Neural cell (in vitro differentiated cells): ENCODE results near the gene BORCS5. TPM values are rescaled to one million over a fixed set of nuclear protein-coding genes. Genes with fewer than 3 reads are reported as not detected.

ENCODE experiments used
- H2AFZ ChIP-seq: fragments of 200-600, 300-800 bp; sonication (generic), shearing (Covaris generic); 2 replicates; pipeline ENCODE4 v1.6.0; 2014; ENCODE audit warnings: low read depth, mild to moderate bottlenecking, antibody characterized with exemption, low read length, moderate library complexity
- H3F3A ChIP-seq: fragments of 200-600 bp; shearing (Covaris generic); 2 replicates; pipeline ENCODE4 v1.6.1; 2016; ENCODE audit warnings: mild to moderate bottlenecking, moderate library complexity, mixed read lengths, antibody characterized with exemption, low read length; ENCODE audit not compliant: insufficient read depth, poor library complexity, severe bottlenecking
- H3K27ac ChIP-seq: fragments of 200-600, 300-800 bp; sonication (generic), shearing (Covaris generic); 2 replicates; pipeline ENCODE4 v1.5.1; 2014; ENCODE audit warnings: mild to moderate bottlenecking, low read length, moderate library complexity
- H3K27me3 ChIP-seq: fragments of 300-800, 200-600 bp; sonication (generic), shearing (Covaris generic); 2 replicates; pipeline ENCODE4 v1.6.0; 2014; ENCODE audit warnings: mild to moderate bottlenecking, low read depth, low read length, moderate library complexity; ENCODE audit not compliant: insufficient read depth
- H3K36me3 ChIP-seq: fragments of 300-800, 200-600 bp; sonication (generic), shearing (Covaris generic); 2 replicates; pipeline ENCODE4 v1.5.1; 2014; ENCODE audit warnings: mild to moderate bottlenecking, antibody characterized with exemption, low read length, moderate library complexity; ENCODE audit not compliant: insufficient read depth
- H3K4me2 ChIP-seq: fragments of 300-800, 200-600 bp; sonication (generic), shearing (Covaris generic); 2 replicates; pipeline ENCODE4 v1.6.0; 2014; ENCODE audit warnings: mild to moderate bottlenecking, low read length
- H3K4me3 ChIP-seq: fragments of 300-800, 200-600 bp; sonication (generic), shearing (Covaris generic); 2 replicates; pipeline ENCODE4 v1.5.1; 2014; ENCODE audit warnings: mild to moderate bottlenecking, low read length, moderate library complexity
- H3K79me2 ChIP-seq: fragments of 200-600 bp; shearing (Covaris generic); replicated peaks from 2 replicates; pipeline ENCODE4 v1.6.0; 2014; ENCODE audit warnings: mild to moderate bottlenecking, low read length, moderate library complexity; ENCODE audit not compliant: insufficient read depth
- H3K9ac ChIP-seq: fragments of 300-800, 200-600 bp; sonication (generic), shearing (Covaris generic); 2 replicates; pipeline ENCODE4 v1.6.1; 2016; ENCODE audit warnings: mild to moderate bottlenecking, low read length, mixed read lengths
- H3K9me2 ChIP-seq: fragments of 200-600 bp; shearing (Covaris generic); 2 replicates; pipeline ENCODE4 v1.6.1; 2016; ENCODE audit warnings: mild to moderate bottlenecking, low read length, mixed read lengths; ENCODE audit not compliant: insufficient read depth
- H3K9me3 ChIP-seq: fragments of 200-600, 300-800 bp; sonication (generic), shearing (Covaris generic); 2 replicates; pipeline ENCODE4 v1.6.1; 2016; ENCODE audit warnings: mild to moderate bottlenecking, mixed run types, low read length, moderate library complexity, mixed read lengths
- H4K20me1 ChIP-seq: fragments of 200-600 bp; shearing (Covaris generic); 2 replicates; pipeline ENCODE4 v1.6.1; 2016; ENCODE audit warnings: mild to moderate bottlenecking, mixed run types; ENCODE audit not compliant: insufficient read depth
- CTCF ChIP-seq: fragments of 450-650 bp; IDR thresholded peaks from 2 replicates; pipeline ENCODE4 v1.5.1; 2014; ENCODE audit warnings: antibody characterized with exemption, mild to moderate bottlenecking, moderate library complexity; ENCODE audit not compliant: poor library complexity, severe bottlenecking
- EP300 ChIP-seq: fragments of 450-650 bp; conservative IDR thresholded peaks from 2 replicates; pipeline ENCODE4 v1.6.1; 2014; ENCODE audit warnings: antibody characterized with exemption, mild to moderate bottlenecking, moderate library complexity; ENCODE audit not compliant: poor library complexity, severe bottlenecking
- EZH2 ChIP-seq: fragments of 200-600, 300-800 bp; shearing (Covaris generic), sonication (generic); IDR thresholded peaks from 2 replicates; pipeline ENCODE4 v1.6.1; 2014; ENCODE audit warnings: antibody characterized with exemption, low read length, borderline replicate concordance, mild to moderate bottlenecking; ENCODE audit not compliant: insufficient read depth, poor library complexity, severe bottlenecking
- MXI1 ChIP-seq: fragments of 450-650 bp; conservative IDR thresholded peaks from 2 replicates; pipeline ENCODE4 v1.6.1; 2014; ENCODE audit warnings: antibody characterized with exemption, mild to moderate bottlenecking; ENCODE audit not compliant: poor library complexity, severe bottlenecking
- POLR2AphosphoS5 ChIP-seq: IDR thresholded peaks from 2 replicates; pipeline ENCODE4 v1.6.1; 2012
- RAD21 ChIP-seq: fragments of 450-650 bp; conservative IDR thresholded peaks from 2 replicates; pipeline ENCODE4 v1.6.1; 2014; ENCODE audit warnings: antibody characterized with exemption, mild to moderate bottlenecking, moderate library complexity
- REST ChIP-seq: IDR thresholded peaks from 2 replicates; pipeline ENCODE4 v1.6.1; 2012; ENCODE audit warnings: borderline replicate concordance
- SMC3 ChIP-seq: fragments of 450-650 bp; conservative IDR thresholded peaks from 2 replicates; pipeline ENCODE4 v1.6.1; 2014; ENCODE audit warnings: antibody characterized with exemption, mild to moderate bottlenecking, moderate library complexity; ENCODE audit not compliant: poor library complexity
- TAF1 ChIP-seq: IDR thresholded peaks from 2 replicates; pipeline ENCODE4 v1.6.1; 2012; ENCODE audit warnings: low read depth
- polyA plus RNA-seq: library from polyadenylated mRNA; depleted of rRNA; stranded (reverse); fragments of >200 nt; gene quantifications from 2 replicates; pipeline ENCODE4 v1.2.3, GENCODE V29; 2014

Gene BORCS5
- polyA plus RNA-seq, 1 donor from 2014 or later = 14.2 TPM

DNA sequence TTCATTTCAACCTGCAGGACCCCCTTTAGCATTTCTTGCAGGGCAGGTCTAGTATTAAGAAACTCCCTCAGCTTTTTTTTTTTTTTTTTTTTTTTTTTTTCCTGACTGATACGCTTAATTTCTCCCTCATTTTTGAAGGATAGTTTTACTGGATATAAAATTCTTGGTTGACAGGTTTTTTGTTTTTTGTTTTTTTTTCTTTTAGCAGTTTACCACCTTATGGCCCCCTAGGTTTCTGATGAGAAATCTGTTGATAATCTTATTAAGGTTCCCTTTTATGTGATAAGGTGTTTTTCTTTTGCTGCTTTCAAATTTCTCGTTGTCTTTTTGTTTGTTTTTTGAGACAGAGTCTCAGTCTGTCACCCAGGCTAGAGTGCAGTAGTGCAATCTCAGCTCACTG is 66.5 kb downstream of the BORCS5 start:
- Histone ChIP-seq H3K27ac (no peak overlapping the region), H3K9me3 (peaks cover 4% of the 10 kb centered on the region), H4K20me1 (no peaks in the 10 kb centered on the region), H3K4me3 (no peak overlapping the region), H3K4me2 (no peak overlapping the region), H3K9ac (no peak overlapping the region), H3K36me3 (no peaks in the 10 kb centered on the region), H3K27me3 (no peaks in the 10 kb centered on the region), H3F3A (no peaks in the 10 kb centered on the region), H3K79me2 (no peaks in the 10 kb centered on the region), H2AFZ (no peak overlapping the region), H3K9me2 (no peaks in the 10 kb centered on the region)
- no peak for TF ChIP-seq RAD21
- TF ChIP-seq REST = no peak
- no peak for TF ChIP-seq MXI1
- no peak for TF ChIP-seq EP300
- no peak for TF ChIP-seq TAF1
- TF ChIP-seq SMC3 = no peak
- no peak for TF ChIP-seq POLR2AphosphoS5
- no peak for TF ChIP-seq EZH2
- no peak for TF ChIP-seq CTCF

DNA sequence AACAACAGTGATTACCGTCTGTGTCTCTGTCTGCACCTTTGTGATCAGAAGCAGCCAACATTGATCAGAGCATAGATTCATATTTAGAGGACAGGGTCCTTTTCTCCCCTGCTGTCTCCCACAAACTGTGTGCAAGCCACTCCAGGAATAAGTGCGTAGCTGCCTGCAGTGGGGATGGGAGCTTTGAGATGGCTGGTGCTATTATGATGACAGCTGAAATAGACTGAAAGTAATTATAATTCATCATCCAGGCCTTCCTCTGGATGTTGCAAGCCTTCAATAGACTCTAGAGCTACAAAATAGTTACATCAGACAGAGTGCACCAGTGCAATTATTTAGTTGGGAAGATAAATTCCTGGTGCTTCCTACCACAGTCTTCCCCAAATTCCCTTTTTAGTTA is 68.1 kb downstream of the BORCS5 start:
- Histone ChIP-seq H3K27me3 (no peaks in the 10 kb centered on the region), H2AFZ (no peak overlapping the region), H3K79me2 (no peaks in the 10 kb centered on the region), H3K9me2 (no peaks in the 10 kb centered on the region), H3K9me3 (peaks cover 4% of the 10 kb centered on the region), H3K4me2 (no peak overlapping the region), H3K9ac (no peak overlapping the region), H3K36me3 (no peaks in the 10 kb centered on the region), H4K20me1 (no peaks in the 10 kb centered on the region), H3F3A (no peaks in the 10 kb centered on the region), H3K27ac (no peak overlapping the region), H3K4me3 (no peak overlapping the region)
- TF ChIP-seq RAD21 (no peak), EP300 (no peak), EZH2 (no peak), SMC3 (no peak), MXI1 (no peak), POLR2AphosphoS5 (no peak), REST (no peak), CTCF (no peak), TAF1 (no peak)
